ENCODE measurements around the gene CDH13. TPM values are rescaled to one million over a fixed set of nuclear protein-coding genes. Genes with fewer than 3 reads are reported as not detected.

Gene CDH13
- total RNA-seq, 2 donors from 2014 or later, result 228 to 280 TPM

- TF ChIP-seq CTCF (IDR thresholded peaks at IDR 0.05), result no peak
- DNase-seq (ENCODE audit: low spot score) (no peak), ATAC-seq (ENCODE audit: insufficient number of reproducible peaks, low FRiP score, low read depth) (no peak)
- no peaks in the 10 kb centered on the region for H3K4me1 ChIP-seq (ENCODE audit: control insufficient read depth in 1 of 2, low read depth in 2 of 2)
- H3K27me3 ChIP-seq (replicated peaks; ENCODE audit: insufficient read depth), result no peaks in the 10 kb centered on the region
- no peaks in the 10 kb centered on the region for H3K36me3 ChIP-seq
- H3K27ac ChIP-seq, result no peak overlapping the region
- no peaks in the 10 kb centered on the region for H3K9me3 ChIP-seq
- H3K4me3 ChIP-seq, result no peak overlapping the region
These were observed 570.7 kb downstream of the CDH13 start for GRCh38 chr16:83197450-83197849.

GRCh38 chr16:83198977-83199376 is 572.2 kb downstream of the CDH13 start:
- Histone ChIP-seq H3K27me3 (replicated peaks; ENCODE audit: insufficient read depth) (no peaks in the 10 kb centered on the region), H3K4me1 (ENCODE audit: control insufficient read depth in 1 of 2, low read depth in 2 of 2) (no peaks in the 10 kb centered on the region), H3K36me3 (no peaks in the 10 kb centered on the region), H3K9me3 (no peaks in the 10 kb centered on the region), H3K27ac (no peak overlapping the region), H3K4me3 (no peak overlapping the region)
- DNase-seq (ENCODE audit: low spot score), result no peak
- ATAC-seq (ENCODE audit: insufficient number of reproducible peaks, low FRiP score, low read depth), result no peak
- no peak for TF ChIP-seq CTCF (IDR thresholded peaks at IDR 0.05)

GRCh38 chr16:83200005-83200779 is 573.4 kb downstream of the CDH13 start:
- Histone ChIP-seq H3K36me3 (no peaks in the 10 kb centered on the region), H3K4me1 (ENCODE audit: control insufficient read depth in 1 of 2, low read depth in 2 of 2) (no peaks in the 10 kb centered on the region), H3K27me3 (replicated peaks; ENCODE audit: insufficient read depth) (no peaks in the 10 kb centered on the region), H3K4me3 (no peak overlapping the region), H3K9me3 (no peaks in the 10 kb centered on the region), H3K27ac (no peak overlapping the region)
- TF ChIP-seq CTCF (IDR thresholded peaks at IDR 0.05), result no peak
- no peak for ATAC-seq (ENCODE audit: insufficient number of reproducible peaks, low FRiP score, low read depth)
- no peak for DNase-seq (ENCODE audit: low spot score)

GRCh38 chr16:83201748-83202147 is 575.0 kb downstream of the CDH13 start:
- no peak overlapping the region for H3K27ac ChIP-seq
- DNase-seq (ENCODE audit: low spot score) (no peak), ATAC-seq (ENCODE audit: insufficient number of reproducible peaks, low FRiP score, low read depth) (no peak)
- TF ChIP-seq CTCF (IDR thresholded peaks at IDR 0.05), result no peak
- no peaks in the 10 kb centered on the region for H3K9me3 ChIP-seq
- no peaks in the 10 kb centered on the region for H3K4me1 ChIP-seq (ENCODE audit: control insufficient read depth in 1 of 2, low read depth in 2 of 2)
- no peaks in the 10 kb centered on the region for H3K36me3 ChIP-seq
- no peak overlapping the region for H3K4me3 ChIP-seq
- H3K27me3 ChIP-seq (replicated peaks; ENCODE audit: insufficient read depth), result no peaks in the 10 kb centered on the region

GRCh38 chr16:83205896-83206295 is 579.1 kb downstream of the CDH13 start:
- H3K36me3 ChIP-seq, result no peaks in the 10 kb centered on the region
- H3K4me3 ChIP-seq, result no peak overlapping the region
- no peaks in the 10 kb centered on the region for H3K27me3 ChIP-seq (replicated peaks; ENCODE audit: insufficient read depth)
- no peak overlapping the region for H3K27ac ChIP-seq
- ATAC-seq (ENCODE audit: insufficient number of reproducible peaks, low FRiP score, low read depth) (no peak), DNase-seq (ENCODE audit: low spot score) (no peak)
- H3K9me3 ChIP-seq, result no peaks in the 10 kb centered on the region
- TF ChIP-seq CTCF (IDR thresholded peaks at IDR 0.05), result no peak
- H3K4me1 ChIP-seq (ENCODE audit: control insufficient read depth in 1 of 2, low read depth in 2 of 2), result no peaks in the 10 kb centered on the region
